ENCODE data around the gene RFTN1.

RFTN1 gene

GRCh38 chr3:16513141-16514020 lies at the start of gene RFTN1:
RFTN1 (minus strand) TSS chr3:16513699; CDS start chr3:16493869, 19,830 bp downstream.
- DNase-seq (ENCODE audit: low read depth in 1 of 2, low spot score in 1 of 2), result peak in 1 of 2 donors; percentile 45

DNA sequence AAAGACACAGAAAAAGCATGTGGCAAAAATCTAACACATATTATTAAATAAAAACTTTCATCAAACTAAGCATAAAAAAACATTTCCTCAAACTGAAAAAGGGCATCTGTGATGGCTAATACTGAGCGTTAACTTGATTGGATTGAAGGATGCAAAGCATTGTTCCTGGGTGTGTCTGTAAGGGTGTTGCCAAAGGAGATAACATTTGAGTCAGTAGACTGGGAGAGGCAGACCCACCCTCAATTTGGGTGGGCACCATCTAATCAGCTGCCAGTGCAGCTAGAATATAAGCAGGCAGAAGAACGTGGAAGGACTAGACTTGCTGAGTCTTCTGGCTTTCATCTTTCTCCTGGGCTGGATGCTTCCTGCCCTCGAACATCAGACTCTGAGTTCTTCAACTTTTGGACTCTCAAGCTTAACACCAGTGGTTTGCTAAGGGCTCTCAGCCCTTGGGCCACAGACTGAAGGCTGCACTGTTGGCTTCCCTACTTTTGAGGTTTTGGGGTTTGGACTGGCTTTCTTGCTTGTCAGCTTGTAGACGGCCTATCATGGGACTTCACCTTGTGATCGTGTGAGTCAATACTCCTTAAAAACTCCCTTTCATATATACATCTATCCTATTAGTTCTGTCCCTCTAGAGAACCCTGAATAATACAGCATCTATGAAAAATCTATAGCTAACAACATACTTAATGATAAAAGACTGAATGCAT lies 46.3 kb upstream of the RFTN1 start:
- DNase-seq (ENCODE audit: low read depth in 1 of 2, low spot score in 1 of 2), result no peak

DNA sequence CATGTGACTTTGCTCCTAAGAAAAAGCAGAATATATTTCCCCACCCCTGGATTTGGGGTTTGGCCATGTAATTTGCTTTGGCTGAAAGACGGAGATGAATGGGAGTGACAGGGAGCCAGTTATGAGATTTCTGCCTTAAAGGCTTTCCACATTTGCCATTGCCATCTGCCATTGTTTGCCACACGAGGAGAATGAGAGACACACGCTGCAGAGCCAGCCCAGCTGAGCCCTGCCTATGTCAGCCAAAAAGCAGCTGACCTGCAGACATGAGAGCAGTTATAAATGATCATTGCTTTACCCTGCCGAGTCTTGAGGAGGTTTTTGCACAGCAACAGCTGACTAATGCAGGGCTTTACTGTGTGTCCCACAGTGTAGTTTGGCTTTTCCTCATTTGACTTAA lies 40.6 kb upstream of the RFTN1 start:
- no peak for DNase-seq (ENCODE audit: low read depth in 1 of 2, low spot score in 1 of 2)

GRCh38 chr3:16552757-16553156 lies 39.3 kb upstream of the RFTN1 start:
- no peak for DNase-seq (ENCODE audit: low read depth in 1 of 2, low spot score in 1 of 2)

GRCh38 chr3:16551342-16551976 lies 38.0 kb upstream of the RFTN1 start:
- DNase-seq (ENCODE audit: low read depth in 1 of 2, low spot score in 1 of 2), result no peak

GRCh38 chr3:16550676-16551341 lies 37.3 kb upstream of the RFTN1 start:
- DNase-seq (ENCODE audit: low read depth in 1 of 2, low spot score in 1 of 2), result peak; percentile 37 to 81

- no peak for DNase-seq (ENCODE audit: low read depth in 1 of 2, low spot score in 1 of 2)
These were observed 36.8 kb upstream of the RFTN1 start for GRCh38 chr3:16550305-16550675.

DNA sequence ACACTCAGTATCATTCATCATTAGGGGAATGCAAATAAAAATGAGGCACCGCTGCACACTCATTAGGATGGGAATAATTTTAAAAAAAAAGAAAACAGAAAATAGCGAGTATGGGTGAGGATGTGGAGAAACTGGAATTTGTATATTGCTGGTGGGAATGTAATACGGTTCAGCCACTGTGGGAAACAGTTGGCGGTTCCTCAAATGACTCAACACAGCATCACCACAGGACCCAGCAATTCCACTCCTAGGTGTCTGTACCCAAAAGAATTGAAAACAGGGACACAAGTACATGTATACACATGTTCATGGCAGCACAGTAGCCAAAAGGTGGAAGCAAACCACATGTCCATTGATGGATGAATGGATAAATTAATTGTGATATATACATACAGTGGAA lies 35.2 kb upstream of the RFTN1 start:
- DNase-seq (ENCODE audit: low read depth in 1 of 2, low spot score in 1 of 2), result no peak

DNA sequence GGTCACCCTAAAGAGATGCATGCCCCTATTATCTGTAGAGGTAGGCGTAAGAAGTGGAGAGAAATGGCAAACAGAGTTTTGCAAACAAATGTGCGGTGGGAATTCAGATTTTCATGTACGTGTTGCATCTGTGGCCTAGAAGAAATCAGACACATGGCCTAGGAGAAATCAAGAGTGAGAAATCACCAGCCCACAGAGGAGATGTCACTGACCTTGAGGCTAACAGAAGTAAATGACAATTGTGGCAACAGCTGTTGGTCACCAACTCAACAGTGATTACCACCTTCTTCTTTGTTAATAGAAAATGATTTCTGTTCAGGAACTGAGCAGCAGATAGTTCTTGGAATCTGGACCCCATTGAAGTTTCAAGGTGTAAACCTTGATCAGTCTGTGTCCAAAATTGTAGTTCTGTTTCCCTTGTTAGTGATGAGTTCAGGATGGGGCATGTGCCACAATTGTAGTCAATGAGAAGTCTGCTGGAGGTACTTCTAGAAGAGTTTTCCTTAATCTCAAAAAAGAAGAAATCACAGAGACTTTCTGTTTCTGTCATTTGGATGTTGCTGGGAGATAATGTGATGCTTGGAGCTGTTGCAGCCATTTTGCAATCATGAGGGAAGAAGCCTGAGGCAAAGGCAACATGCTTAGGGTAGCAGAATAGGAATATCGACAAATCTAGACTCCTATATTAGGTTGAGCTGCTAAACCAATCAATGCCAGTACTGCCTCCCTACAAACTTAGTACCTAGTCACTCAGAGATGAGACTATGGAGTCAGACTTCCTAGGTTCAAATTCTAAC lies 34.3 kb upstream of the RFTN1 start:
- DNase-seq (ENCODE audit: low read depth in 1 of 2, low spot score in 1 of 2), result no peak

DNA sequence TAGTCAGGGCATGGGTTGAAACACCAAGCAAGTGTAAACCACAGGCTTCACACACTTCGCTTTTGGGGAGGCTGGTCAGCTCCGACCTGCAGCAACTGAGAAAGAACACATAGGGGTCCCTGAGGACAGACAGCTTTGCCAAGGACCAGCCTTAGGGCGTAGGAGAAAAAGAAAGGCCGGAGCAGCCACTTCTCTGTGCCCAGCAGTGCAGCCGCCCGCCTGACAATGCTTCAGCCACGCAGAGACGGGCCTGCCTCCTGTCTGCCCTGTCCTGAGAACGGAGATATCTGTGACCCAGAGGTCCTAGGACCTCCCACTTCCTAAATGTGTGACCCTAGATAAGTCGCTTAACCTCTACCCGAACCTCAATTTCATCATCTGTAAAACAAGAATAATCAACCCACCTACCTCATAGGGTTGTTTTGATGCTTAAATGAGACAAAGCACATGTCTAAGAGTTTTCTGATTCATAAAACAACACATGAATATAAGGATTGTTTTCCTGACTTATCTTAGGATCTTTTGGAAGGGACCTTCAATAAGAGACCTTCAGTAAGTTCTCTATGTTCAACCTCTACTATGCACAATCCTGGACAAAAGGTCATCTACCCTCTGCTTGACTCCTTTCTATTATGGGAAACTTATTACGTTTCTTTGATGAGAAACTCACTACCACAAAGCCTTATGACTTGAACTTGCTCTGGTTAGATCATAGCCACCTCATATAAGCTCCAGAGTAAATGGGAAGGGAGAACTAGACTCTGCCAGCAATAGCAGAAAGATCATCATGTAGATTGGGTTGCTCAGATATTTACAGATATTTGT lies 32.9 kb upstream of the RFTN1 start:
- no peak for DNase-seq (ENCODE audit: low read depth in 1 of 2, low spot score in 1 of 2)

DNA sequence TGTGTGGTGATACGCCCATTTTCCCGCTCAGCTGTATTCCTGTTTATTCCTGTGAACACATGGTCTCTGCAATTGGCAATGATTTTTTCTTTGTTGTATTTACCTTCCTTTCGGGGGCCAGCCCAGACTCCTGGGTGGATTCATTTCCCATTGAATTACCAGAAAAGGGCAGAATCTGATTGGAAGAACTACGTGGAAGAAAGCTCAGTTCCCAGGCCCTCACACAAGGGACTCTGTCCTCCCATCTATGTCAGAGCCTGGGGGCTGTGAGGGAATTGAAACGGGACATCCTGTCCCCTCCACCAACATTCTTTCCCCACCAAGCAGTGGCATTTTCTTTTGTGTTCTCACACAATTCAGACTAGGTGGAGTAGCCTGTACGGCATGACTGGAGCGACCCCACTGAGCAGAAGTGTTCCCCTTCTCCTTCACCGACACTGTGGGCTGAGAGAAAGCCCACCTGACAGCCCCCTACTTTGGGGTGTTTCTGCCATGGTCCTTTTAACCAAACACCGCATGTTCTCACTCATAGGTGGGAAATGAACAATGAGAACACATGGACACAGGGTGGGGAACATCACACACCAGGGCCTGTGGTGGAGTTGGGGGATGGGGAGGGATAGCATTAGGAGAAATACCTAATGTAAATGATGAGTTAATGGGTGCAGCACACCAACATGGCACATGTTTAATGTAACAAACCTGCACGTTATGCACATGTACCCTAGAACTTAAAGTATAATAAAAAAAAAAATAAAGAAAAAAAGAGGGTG lies 32.1 kb upstream of the RFTN1 start:
- DNase-seq (ENCODE audit: low read depth in 1 of 2, low spot score in 1 of 2), result no peak

DNA sequence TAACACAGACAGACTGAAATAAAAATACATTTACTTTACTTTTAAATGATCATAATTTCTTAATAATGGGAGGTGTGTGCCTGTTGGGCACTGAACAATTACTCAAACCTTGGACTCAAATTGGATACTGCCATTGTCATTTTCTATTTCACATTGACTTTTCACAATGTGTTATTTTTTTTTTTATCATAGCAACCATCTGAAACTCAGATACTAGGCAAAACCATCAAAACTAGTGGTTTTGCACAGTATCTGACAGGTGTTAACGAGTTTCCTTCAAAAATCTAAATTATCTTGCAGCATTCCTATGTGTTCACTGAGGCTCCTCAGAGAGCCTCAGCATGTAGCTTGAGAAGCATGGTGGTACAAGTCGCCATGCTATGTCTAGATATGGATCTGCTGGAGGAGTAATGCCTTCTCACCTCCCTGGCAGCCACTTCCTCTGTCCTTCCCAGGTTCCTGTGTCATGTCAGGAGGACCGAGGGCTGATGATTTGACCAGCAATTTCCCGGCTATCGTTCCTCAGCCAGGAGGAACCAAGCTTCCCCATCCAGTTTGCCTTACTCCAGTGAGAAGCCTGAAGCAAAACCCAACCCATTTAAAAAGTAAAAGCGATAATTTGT lies 29.9 kb upstream of the RFTN1 start:
- DNase-seq (ENCODE audit: low read depth in 1 of 2, low spot score in 1 of 2), result no peak

DNA sequence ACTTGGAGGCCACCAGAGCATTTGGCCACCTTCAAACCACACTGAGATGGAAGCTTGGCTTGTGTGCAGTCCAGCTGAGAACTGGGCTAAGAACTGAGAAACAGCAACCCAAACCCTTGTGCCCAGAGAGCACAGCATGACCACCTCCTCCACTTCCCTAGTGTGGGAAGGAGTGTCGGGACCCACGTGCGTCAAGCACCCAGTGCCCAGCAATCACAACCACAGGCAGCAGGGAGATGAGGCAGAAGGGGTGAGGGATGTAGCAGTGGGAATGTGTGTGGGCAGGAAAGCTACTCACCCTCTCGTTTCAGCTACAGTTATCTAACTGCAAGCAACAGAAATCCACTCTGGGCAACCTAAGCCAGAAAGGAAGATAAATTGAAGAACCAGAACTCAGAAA lies 25.0 kb upstream of the RFTN1 start:
- DNase-seq (ENCODE audit: low read depth in 1 of 2, low spot score in 1 of 2), result no peak

DNA sequence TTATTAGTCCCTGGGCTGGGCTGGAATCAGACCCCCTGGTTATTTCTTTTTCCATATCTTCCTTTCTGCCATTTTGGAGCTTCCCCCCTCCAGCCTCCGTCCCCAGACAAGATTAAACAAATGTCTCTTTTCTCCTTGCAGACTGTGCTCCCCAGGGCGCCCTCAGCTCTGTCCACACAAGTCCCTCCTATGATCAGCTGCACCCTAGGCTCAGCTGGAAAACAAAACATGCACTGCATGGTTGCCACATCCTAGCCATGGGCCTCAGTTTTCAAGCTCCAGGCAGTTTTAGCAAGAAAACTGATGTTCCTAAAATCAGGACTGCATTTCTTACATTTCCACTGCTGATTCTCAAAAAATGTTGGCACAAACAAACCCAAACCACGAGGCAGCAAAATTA lies 23.5 kb upstream of the RFTN1 start:
- no peak for DNase-seq (ENCODE audit: low read depth in 1 of 2, low spot score in 1 of 2)

GRCh38 chr3:16536344-16536663 lies 22.8 kb upstream of the RFTN1 start:
- DNase-seq (ENCODE audit: low read depth in 1 of 2, low spot score in 1 of 2), result no peak

GRCh38 chr3:16534640-16535262 lies 21.3 kb upstream of the RFTN1 start:
- DNase-seq (ENCODE audit: low read depth in 1 of 2, low spot score in 1 of 2), result no peak

DNA sequence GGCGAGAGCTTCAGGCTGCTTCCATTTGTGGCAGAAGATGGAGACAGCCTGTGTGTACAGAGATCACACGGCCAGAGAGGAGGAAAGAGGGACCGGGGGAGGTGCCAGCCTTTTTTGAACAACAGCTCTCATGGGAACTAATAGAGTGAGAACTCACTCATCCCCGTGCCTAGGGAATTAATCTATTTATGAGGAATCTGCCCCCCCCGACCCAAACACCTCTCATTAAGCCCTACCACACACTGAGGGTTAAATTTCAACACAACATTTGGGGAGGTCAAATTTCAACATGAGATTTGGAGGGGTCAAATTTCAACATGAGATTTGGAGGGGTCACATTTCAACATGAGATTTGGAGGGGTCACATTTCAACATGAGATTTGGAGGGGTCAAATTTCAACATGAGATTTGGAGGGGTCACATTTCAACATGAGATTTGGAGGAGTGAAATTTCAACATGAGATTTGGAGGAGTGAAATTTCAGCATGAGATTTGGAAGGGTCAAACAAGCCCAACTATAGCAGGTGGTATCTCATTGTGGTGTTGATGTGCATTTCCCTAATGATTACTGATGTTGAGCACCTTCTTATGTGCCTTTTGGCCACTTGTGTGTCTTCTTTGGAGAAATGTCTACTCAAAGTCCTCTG lies 20.6 kb upstream of the RFTN1 start:
- no peak for DNase-seq (ENCODE audit: low read depth in 1 of 2, low spot score in 1 of 2)

GRCh38 chr3:16529264-16529663 lies 15.8 kb upstream of the RFTN1 start:
- DNase-seq (ENCODE audit: low read depth in 1 of 2, low spot score in 1 of 2), result no peak

Data from activated CD4-positive, alpha-beta T cell treated with anti-CD3 and anti-CD28 coated beads, Interleukin-2, amount 50 U/mL, for 24 hours (primary cell).